NCI-H2227 treated with DMSO at 0.1 percent for 48 hours (cell line): ENCODE results near the gene FXYD7.
"Not testable (repeated sequence)": the region's sequence is repeated elsewhere in the genome, so short reads cannot be mapped to it uniquely, and the experiment has no call there.

Experiments
- DNase-seq: peaks from one replicate; lab custom pipeline; 2025; lab: John Stamatoyannopoulos, UW

FXYD7 gene

DNA sequence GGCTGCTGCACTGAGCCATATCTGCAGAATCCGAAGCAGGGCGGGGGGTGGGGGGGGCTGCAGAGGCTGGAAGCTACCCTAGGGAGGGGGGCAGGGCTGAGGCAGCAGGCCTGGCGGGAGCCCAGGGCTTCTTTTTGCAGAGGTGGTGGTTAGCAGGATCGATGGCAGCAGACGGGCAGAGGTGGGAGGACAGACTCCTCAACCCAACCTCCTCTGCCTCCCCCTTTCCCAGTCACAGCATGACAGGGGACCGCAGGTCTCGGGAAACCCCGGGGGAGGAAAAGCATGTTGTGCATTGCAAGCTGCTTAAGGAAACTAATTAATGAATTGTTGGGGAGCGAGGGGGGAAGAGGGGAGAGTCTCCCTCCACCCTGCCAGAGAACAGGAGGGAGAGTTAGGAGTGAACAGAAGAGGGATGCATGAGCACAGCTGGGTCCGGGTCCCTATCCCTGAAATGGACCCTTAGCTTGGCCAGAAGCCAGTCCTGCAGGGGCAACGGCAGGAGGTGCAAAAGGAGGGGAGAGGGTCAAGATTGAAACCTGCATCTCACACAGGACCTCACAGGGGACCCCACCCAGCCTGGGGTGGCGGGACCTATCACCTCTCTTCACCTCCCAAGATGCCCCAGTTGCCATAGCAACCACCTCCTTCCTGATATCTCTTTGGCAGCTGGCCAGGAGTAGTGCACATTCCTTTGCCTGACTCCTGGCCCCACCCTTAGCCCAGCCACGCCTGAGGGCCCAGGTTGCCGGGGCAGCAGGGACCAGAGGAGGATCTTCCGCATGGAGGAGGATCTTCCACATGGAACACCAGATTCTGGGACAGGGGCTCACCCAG, 1.8 kb downstream of the FXYD7 start:
- DNase-seq: peak; percentile 74

DNA sequence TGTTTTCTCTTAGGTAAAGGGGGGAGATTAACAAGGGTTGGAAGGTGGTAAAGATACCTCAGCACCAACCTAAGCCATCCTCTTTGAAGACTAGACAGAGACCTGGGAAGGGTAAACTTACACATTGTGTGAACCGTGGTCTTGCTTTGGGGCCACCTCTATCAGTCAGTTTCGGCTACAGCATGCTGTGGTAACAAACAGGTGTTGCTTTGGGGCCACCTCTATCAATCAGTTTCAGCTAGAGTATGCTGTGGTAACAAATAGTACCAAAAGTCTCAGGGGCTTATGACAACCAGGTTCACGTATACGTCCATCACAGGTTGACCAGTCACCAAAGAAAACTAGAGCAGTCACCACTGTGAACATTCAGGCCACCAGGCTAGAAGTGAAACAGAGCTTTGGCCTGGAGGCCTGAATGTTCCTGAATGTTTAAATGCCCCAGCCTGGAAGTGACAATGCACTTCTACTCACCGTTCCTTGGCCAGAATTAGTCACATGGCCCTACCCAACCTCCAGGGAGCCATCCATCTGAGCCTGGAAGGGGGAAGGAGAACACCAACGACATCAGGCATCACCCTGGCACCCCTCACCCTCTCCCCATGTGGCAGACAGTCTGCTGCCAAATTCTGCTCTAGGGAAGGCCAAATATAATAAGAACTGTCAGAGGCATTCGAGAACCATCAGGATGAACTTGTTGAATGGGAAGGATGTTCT, 3.8 kb downstream of the FXYD7 start:
- DNase-seq: no peak

DNA sequence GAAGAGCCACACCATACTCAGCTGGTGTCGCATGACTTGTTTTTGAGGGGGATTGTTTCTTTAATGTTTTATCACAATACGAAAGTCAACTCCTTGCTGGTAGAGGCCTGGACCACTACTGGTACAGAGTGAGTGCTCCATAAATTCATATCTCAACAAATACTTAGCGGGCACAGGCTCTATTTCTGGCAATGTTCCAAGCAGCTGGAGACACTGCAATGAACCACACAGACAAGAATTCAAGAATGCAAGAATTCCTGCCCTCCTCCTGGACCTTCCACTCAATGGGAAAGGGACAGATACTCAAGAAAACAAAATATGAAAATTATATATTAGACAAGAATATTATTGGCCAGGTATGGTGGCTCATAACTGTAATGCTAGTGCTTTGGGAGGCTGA, 6.4 kb downstream of the FXYD7 start:
- DNase-seq: no peak

DNA sequence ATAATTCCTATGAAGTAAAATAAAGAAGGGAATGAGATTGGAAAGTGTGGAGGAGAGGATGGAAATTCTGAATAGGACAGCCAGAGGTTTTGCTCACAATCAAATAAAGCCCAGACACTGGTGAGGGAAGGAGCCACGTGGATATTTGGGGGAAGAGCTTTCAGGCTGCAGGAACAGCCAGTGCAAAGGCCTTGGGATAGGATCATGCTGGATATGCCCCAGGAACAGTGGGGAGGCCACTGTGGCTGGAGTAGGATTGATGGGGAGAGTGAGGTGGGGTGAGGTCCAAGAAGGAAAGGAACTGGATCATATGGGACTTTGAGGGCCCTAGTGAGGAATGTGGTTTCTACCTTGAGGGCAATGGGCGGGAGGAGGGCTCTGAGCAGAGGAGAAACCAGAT, 7.4 kb downstream of the FXYD7 start:
- no peak for DNase-seq

DNA sequence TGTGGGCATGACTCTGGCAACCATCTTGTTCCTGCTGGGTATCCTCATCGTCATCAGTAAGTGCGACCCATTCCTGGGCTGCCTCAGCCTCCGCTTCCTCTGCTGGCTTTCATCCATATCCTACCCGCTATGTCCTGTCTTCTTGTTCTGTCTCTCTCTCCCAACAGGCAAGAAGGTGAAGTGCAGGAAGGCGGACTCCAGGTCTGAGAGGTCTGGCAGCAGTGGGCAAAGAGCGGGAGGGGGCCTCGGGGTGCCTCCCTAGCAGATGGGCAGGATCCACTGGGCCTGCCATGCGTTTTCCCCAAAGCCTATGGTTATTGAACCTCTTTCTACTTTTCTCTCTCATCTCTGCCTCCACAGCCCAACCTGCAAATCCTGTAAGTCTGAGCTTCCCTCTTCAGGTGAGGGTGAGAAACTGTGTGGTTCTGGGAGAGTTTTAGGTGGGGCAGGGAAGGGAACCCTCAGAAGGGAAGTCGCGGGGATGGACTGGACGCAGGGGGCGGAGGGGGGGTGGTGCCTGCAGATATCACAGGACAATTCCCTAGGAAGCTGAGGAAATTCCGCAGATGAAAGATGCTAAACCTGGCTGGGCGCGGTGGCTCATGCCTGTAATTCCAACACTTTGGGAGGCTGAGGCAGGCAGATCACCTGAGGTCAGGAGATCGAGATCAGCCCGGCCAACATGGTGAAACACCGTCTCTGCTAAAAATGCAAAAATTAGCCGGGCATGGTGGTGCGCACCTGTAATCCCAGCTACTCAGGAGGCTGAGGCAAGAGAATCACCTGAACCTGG, 8.4 kb downstream of the FXYD7 start:
- no peak for DNase-seq

DNA sequence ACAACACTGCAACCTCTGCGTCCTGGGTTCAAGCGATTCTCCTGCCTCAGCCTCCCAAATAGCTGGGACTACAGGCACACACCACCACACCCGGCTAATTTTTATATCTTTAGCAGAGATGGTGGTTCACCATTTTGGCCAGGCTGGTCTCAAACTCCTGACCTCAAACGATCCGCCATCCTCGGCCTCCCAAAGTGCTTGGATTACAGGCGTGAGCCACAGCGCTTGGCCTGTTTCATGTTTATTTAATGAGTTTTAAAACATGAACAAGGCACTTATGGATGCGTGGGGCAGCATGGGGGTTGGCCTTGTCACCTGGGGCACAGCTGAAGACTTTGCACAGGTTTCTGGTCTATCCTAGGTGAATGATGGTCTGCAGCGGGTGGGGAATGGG, 10.1 kb downstream of the FXYD7 start:
- DNase-seq: not testable (repeated sequence)

DNA sequence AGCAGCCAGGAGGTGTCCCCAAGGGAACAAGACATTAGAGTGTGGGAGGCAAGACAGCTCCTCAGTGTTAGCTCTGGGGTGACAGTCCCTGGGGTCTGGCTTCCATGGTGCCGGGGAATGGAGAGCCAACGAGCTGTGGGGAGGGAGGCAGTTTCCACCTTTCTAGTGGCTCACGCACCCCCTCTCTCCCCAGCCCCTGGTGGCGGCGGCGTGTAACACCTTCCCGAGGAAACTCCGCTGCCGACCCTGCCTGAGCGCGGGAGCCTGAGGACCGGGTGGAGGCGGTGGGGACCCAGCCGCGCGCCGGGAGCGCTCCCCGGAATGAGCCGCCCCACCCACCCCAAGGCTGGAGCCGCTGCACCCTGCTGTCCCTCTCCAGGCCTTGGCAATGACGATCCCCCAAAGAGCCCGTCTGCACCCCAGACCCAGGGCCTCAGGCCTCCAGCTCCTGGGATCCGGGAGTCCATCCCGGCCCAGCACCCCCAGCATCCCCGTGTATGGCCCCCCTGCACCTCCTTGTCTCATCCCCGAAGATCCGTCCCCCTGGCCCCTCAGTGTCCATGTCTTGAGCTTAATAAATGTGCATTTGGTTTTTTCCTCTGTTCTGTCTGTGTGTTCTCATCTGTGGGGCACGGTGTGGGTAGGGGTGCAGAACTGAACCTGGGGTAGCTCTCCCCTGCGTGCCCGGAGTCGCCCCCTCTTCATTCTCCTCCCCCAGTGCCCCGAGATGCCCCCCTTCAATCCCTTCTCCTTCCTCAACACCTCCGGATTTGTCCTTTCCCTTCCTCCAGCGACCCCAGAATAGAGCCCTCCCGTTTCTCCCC, 10.9 kb downstream of the FXYD7 start:
- peak; percentile 88 for DNase-seq

- DNase-seq: peak; percentile 80
These were observed 11.7 kb downstream of the FXYD7 start, which contains the start of gene FXYD5 for GRCh38 chr19:35154525-35155406. Gene FXYD5, plus strand, starts transcription at chr19:35154735. Its CDS starts 816 bp downstream, at chr19:35155551.

GRCh38 chr19:35155441-35155840, 12.4 kb downstream of the FXYD7 start:
- no peak for DNase-seq

GRCh38 chr19:35155981-35156672, 13.1 kb downstream of the FXYD7 start:
- no peak for DNase-seq

DNA sequence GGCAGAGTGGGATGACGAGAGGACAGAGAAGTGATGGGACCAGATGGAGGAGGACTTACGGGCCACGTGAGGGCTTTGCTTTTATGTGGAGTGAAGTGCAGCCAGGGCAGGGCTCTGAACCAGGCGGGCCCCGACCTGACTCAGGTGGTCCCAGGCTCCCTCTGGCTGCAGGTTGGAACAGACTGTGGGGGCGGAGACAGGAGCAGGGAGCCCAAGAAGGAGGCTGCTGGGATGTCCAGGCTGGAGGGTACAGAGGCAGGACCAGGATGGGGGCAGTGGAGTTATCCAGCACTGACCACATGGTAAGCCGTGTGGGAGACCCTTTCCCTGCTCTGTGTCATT, 13.6 kb downstream of the FXYD7 start:
- no peak for DNase-seq

- DNase-seq: no peak
These were observed 14.4 kb downstream of the FXYD7 start for GRCh38 chr19:35157431-35157830.

- no peak for DNase-seq
These were observed 16.6 kb downstream of the FXYD7 start for GRCh38 chr19:35159606-35160005.

- DNase-seq: no peak
These were observed 17.8 kb downstream of the FXYD7 start for GRCh38 chr19:35160629-35161433.

DNA sequence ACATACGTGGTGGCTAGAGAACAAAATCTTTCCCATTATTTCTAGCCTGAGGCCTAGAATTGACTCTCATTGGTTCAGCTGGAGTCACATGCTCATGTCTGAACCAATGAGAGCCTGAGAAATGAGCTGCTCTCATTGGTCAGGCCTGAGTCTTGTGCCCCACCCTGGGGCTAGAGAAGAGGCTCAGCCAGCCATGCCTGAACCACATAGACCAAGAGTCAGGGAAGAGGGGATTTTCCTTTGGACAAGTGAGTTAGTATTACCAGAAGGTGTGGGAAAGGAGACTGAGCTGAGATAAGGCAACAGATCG, 18.3 kb downstream of the FXYD7 start:
- no peak for DNase-seq

DNA sequence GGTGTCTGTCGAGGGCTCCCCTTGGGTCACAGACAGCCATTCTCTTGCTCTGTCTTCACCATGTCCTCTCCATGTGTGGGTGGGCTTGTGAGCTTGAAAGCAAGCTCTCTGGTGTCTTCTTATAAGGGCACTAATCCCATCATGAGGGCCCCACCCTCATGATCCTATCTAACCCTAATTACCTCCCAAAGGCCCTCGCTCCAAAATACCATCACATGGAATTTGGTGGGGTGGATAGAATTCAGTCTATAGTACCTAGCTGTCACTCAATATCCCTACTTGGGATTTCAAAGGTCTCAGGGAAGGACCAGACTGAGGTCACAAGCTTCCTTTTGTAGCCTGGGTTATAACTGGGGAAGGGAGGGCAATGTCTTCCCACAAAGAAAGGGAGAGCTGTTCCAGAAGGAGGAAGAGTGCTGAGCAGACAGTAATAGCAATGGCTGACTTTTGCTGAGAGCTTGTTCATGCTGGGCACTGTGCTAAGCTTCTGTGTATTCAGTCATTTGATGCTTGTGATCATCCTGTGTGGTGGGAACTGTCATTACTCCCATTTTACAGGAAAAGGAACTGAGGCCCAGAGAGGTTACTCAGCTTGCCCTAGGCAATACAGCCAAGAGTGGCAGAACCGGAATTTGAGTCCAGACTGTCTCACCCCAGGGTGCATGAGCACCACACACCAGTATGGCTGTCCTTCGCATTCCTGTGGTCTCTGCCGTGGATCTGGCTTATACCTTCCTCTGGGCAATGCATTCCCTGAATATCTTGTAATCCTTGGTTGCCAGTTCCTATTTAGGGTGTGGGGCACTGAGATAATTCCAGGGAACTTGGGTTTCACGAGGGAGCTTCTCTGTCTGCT, 19.6 kb downstream of the FXYD7 start:
- no peak for DNase-seq

GRCh38 chr19:35164418-35164817, 21.4 kb downstream of the FXYD7 start:
- no peak for DNase-seq
